ENCODE results near the gene CLUH.
"Not testable (repeated sequence)": the region's sequence is repeated elsewhere in the genome, so short reads cannot be mapped to it uniquely, and the experiment has no call there.

The CLUH gene

DNA sequence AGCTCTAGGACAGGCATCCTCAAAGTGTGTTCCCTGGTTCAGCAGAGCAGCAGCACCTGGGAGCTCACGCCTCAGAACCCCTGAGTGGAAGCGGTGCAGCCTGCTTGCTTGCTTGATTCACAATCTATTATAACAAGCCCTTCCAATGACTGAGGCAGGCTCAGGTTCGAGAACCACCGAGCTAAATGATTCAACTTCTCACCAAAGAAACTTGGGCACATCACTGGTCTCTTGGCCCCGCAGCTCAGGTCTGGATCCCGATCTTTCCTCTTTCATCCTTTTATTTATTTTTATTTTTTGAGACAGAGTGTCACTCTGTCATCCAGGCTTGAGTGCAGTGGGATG, 24.5 kb downstream of the CLUH start:
- DNase-seq (ENCODE audit: low spot score): no peak

DNA sequence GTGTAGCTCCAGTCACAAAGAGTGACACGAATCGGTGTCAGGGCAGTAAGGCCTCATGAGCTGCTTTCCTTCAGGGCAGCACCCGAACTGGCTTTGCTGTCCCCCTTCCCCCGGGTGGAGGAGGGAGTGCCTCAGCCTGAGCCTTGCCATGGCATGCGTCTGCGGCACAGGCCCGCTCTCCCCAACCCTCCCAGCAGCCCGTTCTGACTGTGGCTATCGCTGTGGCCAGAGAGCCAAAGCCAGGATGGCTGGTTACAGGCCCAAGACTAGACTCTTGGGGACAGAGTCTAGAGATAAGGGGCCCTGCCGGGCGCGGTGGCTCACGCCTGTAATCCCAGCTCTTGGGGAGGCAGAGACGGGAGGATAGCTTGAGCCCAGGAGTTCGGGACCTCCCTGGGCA, 25.9 kb downstream of the CLUH start:
- peak; percentile 9 for DNase-seq (ENCODE audit: low spot score)

DNA sequence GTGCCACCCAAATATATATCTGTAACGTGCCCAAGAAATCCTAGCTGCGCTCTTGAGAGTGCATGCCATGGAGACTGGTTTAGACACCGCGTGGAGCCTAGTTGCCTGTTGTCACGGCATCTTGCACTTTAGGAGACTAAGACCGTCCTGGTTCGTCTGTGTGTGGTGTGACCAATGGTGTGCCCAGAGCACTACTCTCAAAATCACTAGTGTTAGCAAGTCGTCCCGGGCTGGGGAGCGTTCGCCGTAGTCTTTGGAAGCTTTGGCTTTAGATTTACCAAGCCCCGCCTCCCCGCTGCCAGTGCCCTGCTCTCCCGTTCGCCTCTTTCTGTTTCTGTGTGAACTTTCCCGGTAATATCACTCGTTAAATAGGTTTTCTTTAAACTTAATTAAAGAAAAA, 27.0 kb downstream of the CLUH start:
- DNase-seq (ENCODE audit: low spot score): no peak

GRCh38 chr17:2683912-2684311, 27.7 kb downstream of the CLUH start:
- no peak for DNase-seq (ENCODE audit: low spot score)

- DNase-seq (ENCODE audit: low spot score): no peak
Measured at GRCh38 chr17:2682176-2682938, 29.2 kb downstream of the CLUH start.

GRCh38 chr17:2681650-2682049, 29.9 kb downstream of the CLUH start:
- DNase-seq (ENCODE audit: low spot score): no peak

GRCh38 chr17:2680961-2681360, 30.6 kb downstream of the CLUH start:
- no peak for DNase-seq (ENCODE audit: low spot score)

GRCh38 chr17:2679247-2679646, 32.3 kb downstream of the CLUH start:
- DNase-seq (ENCODE audit: low spot score): not testable (repeated sequence)

DNA sequence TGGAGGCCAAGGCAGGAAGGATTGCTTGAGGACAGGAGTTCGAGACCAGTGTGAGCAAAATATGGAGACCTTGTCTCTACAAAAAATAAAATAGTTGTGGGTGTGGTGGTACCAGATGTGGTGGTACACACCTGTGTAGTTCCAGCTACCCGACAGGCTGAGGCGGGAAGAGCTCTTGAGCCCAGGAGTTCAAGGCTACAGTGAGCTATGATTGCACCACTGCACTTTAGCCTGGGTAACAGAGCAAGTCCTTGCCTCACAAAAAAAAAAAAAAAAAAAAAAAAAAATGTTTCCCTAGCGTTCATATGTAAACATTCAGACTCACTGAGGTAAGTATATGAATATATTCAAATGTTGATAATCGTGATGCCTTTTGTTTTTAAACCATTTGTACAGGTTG, 39.5 kb downstream of the CLUH start:
- DNase-seq (ENCODE audit: low spot score): no peak

DNA sequence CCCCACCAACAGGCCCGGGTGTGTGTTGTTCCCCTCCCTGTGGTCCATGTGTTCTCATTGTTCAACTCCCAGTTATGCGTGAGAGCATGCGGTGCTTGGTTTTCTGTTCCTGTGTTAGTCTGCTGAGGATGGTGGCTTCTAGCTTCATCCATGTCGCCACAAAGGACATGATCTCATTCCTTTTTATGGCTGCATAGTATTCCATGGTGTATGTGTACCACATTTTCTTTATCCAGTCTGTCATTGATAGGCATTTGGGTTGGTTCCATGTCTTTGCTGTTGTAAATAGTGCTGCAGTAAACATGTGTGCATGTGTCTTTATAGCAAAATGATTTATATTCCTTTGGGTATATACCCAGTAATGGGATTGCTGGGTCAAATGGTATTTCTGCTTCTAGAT, 51.2 kb downstream of the CLUH start:
- not testable (repeated sequence) for DNase-seq (ENCODE audit: low spot score)

DNA sequence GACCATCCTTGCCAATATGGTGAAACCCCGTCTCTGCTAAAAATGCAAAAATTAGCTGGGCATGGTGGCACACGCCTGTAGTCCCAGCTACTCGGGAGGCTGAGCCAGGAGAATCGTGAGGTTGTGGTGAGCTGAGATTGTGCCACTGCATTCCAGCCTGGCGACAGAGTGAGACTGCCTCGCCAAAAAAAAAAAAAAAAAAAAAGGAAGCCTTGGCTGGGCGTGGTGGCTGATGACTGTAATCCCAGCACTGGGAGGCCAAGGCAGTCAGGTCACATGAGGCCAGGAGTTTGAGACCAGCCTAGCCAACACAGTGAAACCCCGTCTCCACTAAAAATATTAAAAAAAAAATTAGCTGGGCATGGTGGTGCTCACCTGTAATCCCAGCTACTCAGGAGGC, 52.2 kb downstream of the CLUH start:
- not testable (repeated sequence) for DNase-seq (ENCODE audit: low spot score)

GRCh38 chr17:2656283-2656682, 55.3 kb downstream of the CLUH start:
- DNase-seq (ENCODE audit: low spot score): no peak

- DNase-seq (ENCODE audit: low spot score): no peak
Measured at GRCh38 chr17:2655546-2655945, 56.0 kb downstream of the CLUH start.

DNA sequence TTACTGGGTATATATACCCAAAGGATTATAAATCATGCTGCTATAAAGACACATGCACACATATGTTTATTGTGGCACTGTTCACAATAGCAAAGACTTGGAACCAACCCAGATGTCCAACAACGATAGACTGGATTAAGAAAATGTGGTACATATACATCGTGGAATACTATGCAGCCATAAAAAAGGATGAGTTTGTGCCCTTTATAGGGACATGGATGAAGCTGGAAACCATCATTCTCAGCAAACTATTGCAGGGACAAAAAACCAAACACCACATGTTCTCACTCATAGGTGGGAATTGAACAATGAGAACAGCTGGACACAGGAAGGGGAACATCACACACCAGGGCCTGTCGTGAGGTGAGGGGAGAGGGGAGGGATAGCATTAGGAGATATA, 58.7 kb downstream of the CLUH start:
- DNase-seq (ENCODE audit: low spot score): not testable (repeated sequence)

DNA sequence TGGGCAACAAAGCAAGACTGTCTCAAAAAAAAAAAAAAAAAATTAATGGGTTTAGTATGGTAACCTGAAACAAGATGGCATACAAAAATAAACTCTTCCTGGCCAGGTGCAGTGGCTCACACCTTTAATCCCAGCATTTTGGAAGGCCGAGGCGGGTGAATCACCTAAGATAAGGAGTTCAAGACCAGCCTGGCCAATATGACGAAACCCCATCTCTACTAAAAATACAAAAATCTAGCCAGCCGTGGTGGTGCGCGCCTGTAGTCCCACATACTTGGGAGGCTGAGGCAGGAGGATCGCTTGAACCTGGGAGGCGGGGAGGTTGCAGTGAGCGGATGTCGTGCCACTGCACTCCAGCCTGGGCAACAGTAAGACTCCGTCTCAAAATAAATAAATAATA, 62.4 kb downstream of the CLUH start:
- DNase-seq (ENCODE audit: low spot score): no peak

DNA sequence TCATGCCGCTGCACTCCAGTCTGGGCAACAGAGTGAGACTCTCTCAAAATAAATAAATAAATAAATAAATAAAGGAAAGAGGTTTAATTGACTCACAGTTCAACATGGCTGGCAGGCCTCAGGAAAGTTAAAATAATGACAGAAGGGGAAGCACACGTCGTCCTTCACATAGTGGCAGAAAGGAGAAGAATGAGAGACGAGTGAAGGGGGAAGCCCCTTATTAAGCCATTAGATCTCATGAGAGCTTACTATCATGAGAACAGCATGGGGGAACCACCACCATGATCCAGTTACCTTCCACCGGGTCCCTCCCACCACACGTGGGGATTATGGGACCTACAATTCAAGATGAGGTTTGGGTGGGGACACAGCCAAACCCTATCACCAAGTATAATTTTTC, 63.6 kb downstream of the CLUH start:
- no peak for DNase-seq (ENCODE audit: low spot score)

GRCh38 chr17:2644971-2645370, 66.6 kb downstream of the CLUH start:
- no peak for DNase-seq (ENCODE audit: low spot score)

Measured in iPS-NIHi11 (cell line).